GM15510 (cell line): ENCODE data around the gene FAM227B.

Experiments
- POLR2A ChIP-seq: IDR thresholded peaks from 3 replicates; pipeline ENCODE4 v1.6.1; 2011; ENCODE audit warnings: borderline replicate concordance; ENCODE audit not compliant: insufficient read length; ENCODE audit errors: extremely low read depth

The FAM227B gene

DNA sequence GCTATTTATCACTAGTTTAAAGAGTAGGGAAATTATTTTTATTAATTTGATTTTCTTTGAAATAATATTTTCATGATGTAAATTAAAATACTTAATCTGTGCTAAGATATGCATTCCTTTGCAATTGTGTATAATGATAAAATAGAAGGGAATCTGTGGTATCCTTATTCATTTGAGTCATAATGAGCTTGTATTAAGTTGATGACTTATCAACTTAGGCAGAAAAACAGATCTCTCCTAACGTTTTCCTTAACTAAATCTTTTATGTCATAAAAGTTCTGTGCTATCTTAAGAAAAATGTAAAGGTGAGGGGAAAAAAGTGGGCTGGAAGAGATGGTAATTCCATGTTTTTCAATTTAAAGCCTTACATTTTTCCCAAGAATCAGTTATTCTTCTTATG lies 195.7 kb downstream of the FAM227B start:
- TF ChIP-seq POLR2A, result no peak

- no peak for TF ChIP-seq POLR2A
These were observed 196.6 kb downstream of the FAM227B start for GRCh38 chr15:49423901-49424550.

DNA sequence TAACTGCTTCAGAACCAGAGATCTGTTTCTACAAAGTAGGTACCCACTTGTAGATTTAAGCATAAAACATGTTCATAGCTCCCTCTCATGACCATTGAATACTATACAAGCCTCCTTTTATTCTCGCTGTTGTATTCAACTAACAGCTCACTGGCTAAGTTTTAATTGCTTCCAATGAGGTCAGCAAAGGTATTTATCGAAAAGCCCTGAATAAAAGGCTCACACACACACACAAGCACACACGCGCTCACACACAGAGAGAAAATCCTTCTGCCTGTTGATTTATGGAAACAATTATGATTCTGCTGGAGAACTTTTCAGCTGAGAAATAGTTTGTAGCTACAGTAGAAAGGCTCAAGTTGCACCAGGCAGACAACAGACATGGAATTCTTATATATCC lies 197.6 kb downstream of the FAM227B start, which contains the start of gene FGF7:
FGF7 (plus strand) TSS at position 222 of the 400 bp plus-strand sequence. CDS start 1,056 bp downstream, outside the sequence.
- TF ChIP-seq POLR2A, result no peak

DNA sequence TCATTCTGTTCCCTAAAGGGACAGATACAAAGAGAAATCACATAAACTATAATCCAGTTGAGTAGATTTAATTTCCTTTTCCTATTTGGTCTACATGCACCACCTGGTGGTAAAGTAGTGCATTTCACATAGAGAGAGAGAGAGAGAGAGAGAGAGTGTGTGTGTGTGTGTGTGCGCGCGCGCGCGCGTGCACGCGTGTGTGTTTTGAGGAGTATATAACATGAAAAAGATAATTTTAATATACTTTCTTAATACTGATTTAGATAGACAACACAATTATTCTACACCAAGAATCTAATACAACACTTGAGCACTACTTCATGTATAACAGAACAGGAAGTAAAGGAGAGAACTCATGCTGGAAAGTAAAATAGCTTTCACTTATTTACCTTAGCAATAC lies 198.6 kb downstream of the FAM227B start:
- no peak for TF ChIP-seq POLR2A

DNA sequence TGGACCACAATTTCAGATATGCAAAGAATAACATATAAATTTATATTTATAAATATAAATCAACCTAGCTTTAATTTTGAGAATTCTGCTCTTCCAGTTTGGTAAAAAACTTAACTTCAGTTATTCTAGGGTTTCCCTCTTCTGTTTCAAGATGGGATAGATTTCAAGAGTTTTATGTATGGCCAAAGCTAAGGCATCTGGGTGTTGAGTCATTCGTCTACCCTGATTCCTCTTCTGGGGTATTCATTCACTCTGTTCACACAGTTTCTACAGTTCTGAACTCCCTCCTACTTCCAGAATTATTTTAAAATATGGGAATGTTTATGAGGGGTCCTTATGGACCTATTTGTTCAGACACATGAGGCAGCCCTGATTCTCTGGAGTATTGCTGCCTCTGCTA lies 201.8 kb downstream of the FAM227B start:
- no peak for TF ChIP-seq POLR2A

DNA sequence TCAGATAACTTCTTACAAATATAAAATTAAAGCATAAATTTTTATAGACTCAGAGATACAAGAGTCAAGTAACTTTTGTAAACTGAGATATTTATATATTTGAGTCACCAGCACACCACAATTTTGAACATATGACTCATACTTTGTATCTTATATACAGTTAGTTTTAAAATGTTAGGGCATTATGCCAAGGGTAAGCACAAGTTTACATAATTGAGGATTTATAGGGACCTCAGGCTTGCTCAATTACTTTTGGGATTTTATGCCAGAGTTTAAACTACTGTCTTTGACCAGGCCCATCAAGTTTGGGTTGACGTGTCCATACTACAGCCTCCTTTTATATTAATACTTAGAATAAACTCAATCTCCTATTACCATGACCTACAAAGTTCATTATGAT lies 205.0 kb downstream of the FAM227B start:
- TF ChIP-seq POLR2A, result no peak

DNA sequence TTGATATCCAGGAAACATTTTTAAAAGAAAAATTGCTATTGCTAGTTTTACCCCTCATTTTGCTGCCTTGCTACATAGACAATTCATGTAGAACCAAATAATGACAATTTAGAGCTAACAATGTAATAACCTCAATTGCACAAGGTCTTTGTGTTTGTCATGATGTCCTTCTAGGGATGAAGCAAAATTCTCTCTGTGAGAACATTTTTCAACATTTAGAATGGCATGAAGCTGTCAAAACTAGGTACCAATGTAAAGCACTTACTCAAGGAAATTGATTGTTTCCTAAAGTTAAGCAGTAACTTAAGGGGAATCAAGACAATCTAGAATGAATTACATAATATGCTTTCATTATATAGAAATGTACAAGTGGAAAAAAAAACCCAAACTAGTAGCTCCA lies 205.5 kb downstream of the FAM227B start:
- TF ChIP-seq POLR2A, result no peak

- no peak for TF ChIP-seq POLR2A
These were observed 207.8 kb downstream of the FAM227B start for GRCh38 chr15:49412797-49413196.

- TF ChIP-seq POLR2A, result no peak
These were observed 210.0 kb downstream of the FAM227B start for GRCh38 chr15:49410641-49411040.

GRCh38 chr15:49406352-49407118 lies 214.1 kb downstream of the FAM227B start:
- no peak for TF ChIP-seq POLR2A

- no peak for TF ChIP-seq POLR2A
These were observed 233.1 kb downstream of the FAM227B start for GRCh38 chr15:49387471-49387870.

GRCh38 chr15:49383266-49383665 lies 237.4 kb downstream of the FAM227B start:
- no peak for TF ChIP-seq POLR2A

DNA sequence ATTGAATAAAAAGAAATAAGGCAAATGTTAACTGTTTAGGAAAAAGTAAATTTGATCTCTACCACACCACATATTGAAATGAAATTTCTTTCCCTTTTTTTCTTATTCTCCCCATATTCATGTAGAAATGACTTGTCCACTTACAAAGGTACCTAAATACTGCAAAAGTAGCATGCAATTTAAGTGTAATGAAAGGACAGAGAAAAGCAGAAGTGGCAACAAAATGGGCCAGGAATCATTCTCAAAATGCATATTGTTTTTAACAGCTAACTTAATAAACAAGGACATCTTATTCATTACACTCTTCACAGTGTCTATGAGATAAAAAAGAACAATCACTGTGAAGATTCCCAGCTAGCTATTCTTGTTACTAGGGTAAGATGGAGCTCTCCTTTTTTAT lies 238.2 kb downstream of the FAM227B start:
- no peak for TF ChIP-seq POLR2A

DNA sequence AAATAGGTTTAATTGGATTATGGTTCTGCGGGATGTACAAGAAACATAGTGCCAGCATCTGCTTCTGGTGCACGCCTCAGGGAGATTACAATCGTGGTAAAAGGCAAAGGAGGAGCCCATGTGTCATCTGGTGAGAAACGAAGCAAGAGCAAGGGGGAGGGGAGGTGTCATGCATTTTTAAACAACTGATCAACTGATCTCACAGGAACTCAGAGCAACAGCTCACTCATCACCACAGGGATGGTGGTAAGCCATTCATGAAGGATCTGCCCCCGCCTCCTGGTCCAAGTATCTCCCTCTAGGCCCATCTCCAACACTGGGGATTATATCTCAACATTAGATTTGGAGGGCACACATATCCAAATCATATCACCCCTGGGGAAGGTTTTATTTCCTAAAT lies 239.7 kb downstream of the FAM227B start:
- TF ChIP-seq POLR2A, result no peak

DNA sequence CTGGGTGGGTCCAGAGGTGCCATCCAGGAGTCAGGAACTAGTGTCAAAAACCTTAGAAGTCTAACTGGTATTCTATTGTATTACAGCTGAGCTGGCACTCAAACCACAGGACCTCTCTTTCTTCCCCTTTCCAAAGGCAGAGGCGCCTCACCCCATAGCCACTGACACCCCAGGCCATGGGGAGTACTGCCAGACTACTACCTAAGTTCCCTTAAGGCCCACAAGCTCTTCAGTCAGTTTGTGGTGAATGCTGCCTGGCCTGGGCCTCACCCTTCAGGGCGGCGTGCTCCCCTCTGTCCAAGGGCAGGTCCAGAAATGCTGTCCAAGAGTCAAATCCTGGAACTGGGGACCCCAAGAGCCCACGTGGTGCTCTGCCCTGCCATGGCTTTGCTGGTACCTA lies 240.6 kb downstream of the FAM227B start:
- TF ChIP-seq POLR2A, result no peak

- TF ChIP-seq POLR2A, result no peak
These were observed 248.3 kb downstream of the FAM227B start for GRCh38 chr15:49372366-49372765.

GRCh38 chr15:49370782-49371181 lies 249.8 kb downstream of the FAM227B start:
- TF ChIP-seq POLR2A, result no peak

DNA sequence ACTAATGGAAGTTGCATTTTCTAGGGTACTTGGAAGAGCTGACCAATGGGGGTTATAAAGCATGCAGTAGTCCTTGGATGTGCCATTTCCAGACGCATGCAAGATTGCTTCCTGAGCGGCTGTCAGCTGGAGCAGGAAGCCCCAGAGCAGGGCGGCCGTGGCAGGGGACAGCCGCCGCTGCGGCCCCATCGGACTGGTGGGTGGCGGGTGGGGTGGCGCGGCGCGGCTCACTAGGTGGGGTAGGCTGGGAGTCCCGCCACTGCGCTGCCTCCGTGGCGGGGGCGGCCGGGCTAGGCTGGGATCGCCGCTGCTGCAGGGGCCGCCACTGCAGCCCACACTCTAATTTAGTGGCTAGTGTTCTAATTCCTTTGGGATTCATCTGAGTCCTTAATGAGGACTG lies 254.1 kb downstream of the FAM227B start:
- no peak for TF ChIP-seq POLR2A
